HG02571 (cell line): Measurements from ENCODE around the gene UGT1A10.
"Not testable (repeated sequence)": the region's sequence is repeated elsewhere in the genome, so short reads cannot be mapped to it uniquely, and the experiment has no call there.

Experiments used
- ATAC-seq: cut with Tn5 transposase; IDR thresholded peaks from one replicate; pipeline ENCODE4 v1.9.1; 2021; ENCODE audit warnings: mild to moderate bottlenecking, moderate library complexity; ENCODE audit not compliant: unreplicated experiment

The UGT1A10 gene

GRCh38 chr2:233655043-233655442 lies 18.8 kb downstream of the UGT1A10 start:
- no peak for ATAC-seq

DNA sequence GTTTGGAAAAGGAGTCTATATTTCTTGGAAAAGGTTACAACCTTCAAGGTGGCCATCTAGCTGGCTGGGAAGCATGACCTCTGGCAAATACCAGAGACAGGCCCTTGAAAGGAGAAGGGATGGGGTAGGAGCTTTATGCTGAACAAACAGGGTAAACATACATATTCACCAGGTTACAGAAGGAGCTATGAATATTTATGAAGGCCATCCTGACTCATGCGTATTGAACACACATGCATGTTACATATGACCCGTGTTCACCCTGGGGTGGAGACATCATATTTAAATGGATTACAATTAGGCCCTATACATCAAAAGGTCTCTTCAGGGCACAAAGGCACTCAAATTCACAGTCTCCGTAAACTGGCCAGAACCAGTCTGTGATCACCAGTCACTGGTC lies 19.7 kb downstream of the UGT1A10 start:
- ATAC-seq, result not testable (repeated sequence)

GRCh38 chr2:233656443-233656842 lies 20.2 kb downstream of the UGT1A10 start:
- ATAC-seq, result no peak

DNA sequence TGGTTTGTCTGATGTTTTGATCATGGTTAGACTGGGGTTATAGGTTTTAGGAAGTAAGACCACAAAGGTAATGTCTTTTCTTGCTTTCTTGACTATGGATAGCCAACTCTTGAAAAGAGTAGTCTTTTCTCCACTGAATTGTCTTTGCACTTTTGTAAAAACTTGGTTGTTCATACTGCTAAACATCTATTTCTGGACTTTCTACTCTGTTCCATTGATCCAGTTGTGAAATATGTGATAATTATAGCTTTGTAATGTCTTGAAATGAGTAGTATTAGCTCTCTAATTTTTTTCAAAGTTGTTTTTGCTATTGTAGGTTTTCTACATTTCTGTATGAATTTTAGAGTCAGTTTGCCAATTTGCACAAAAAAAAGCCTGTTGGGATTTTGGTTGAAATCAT lies 22.4 kb downstream of the UGT1A10 start:
- no peak for ATAC-seq

GRCh38 chr2:233663911-233664310 lies 27.7 kb downstream of the UGT1A10 start:
- ATAC-seq, result no peak

- no peak for ATAC-seq
Measured at GRCh38 chr2:233668605-233669260, 32.5 kb downstream of the UGT1A10 start.

DNA sequence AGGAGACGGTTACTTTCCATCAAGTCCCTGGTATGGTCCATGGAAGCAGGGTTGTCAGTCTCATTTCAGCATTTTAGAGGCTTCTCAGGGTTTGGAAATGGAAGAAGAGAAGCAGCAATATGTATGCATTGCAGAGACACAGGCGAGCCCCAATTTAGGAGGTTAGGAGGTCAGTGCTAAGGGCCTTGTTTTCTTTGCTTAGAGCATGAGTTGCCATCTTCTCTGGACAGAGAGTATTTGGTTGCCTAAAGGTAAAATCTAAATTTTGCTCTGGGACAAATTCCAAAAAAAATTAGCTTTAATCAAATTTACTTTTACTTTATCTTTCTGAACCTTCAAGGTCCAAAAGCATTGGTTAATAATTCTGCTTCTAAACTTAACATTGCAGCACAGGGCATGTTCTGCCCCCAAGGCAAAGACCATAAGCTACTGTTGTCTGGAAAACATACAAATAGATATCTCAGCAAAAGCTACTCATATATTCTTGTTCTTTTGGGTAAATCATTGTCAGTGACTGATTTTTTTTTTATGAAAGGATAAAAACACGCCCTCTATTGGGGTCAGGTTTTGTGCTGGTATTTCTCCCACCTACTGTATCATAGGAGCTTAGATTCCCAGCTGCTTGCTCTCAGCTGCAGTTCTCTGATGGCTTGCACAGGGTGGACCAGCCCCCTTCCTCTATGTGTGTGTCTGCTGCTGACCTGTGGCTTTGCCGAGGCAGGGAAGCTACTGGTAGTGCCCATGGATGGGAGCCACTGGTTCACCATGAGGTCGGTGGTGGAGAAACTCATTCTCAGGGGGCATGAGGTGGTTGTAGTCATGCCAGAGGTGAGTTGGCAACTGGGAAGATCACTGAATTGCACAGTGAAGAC lies 35.3 kb downstream of the UGT1A10 start, which contains the start of gene UGT1A9:
Gene UGT1A9, plus strand, starts transcription at position 609 of the 872 bp plus-strand sequence. Its CDS starts 37 bp downstream, at position 646.
- ATAC-seq, result no peak

DNA sequence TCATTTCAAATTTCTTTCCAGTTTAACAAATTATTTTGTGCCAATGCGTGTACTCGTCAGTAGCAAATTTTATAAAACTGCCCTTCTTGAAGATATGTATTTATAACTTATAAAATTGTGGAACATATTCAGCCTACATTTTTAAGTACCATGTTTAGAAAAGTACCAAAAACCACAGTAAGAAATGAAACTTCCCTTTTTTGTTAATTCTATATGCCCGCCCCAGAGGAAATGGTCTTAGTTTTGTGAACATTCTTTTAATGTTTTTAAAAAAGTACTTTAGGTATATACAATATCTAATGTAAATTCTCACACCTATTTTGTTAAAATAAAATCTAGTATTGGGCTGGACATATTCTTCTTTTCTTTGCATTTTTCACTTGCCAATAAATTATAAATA lies 36.6 kb downstream of the UGT1A10 start:
- ATAC-seq, result no peak

DNA sequence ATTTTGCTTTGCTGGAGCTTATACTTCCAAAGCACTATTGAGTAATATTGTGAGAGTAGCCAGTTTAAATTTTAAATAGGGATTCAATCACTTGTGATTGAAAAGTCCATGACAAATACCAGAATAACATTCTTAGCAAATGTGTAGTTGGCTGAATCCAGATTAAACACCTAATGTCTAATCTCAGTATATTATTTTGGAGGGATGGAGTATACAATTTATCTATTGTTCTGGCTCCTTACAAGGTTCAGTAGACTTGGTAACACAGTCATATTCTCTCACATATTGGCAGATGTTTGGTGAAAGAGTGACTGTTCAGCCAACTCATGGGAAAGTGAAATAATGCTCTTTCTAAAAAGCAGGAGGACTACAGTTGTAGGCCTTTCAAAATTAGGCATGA lies 37.6 kb downstream of the UGT1A10 start:
- ATAC-seq, result no peak

DNA sequence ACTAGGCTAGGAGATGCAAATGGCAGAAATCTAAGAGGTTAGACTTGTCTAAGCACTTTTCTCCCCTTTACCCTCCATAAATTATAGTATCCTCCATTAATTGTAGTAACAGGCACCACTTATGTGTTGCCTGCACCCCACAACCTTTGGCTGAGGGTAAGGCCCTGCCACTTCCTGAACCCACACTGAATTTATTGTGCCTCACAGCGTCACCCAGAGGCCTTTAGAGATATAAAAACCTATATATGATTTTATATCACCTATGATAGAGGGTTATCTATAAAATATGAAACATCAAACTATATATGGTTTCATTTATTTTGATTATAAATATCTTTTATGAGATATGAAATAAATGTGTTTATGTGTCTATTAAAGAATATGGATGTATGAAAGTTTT lies 38.1 kb downstream of the UGT1A10 start:
- ATAC-seq, result no peak

DNA sequence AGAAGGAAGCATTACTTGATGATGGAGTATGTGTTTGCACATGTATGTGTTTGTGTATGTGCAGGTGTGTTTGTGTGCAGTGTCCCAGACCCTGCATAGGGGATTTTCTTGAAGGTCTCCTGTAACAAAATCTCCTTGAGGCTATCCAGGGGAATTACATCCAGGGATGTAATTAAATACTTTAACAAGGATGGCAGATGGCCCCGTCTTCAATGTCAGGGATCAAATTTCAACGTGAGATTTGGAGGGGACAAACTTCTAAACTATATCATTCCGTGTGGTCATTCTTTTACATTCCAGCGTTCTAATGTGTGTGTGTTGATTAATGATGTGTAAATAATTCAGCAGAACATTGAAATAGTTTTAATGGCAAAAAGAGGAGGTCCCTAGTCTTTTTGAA lies 38.7 kb downstream of the UGT1A10 start:
- no peak for ATAC-seq

- no peak for ATAC-seq
Measured at GRCh38 chr2:233676046-233676445, 39.8 kb downstream of the UGT1A10 start.

DNA sequence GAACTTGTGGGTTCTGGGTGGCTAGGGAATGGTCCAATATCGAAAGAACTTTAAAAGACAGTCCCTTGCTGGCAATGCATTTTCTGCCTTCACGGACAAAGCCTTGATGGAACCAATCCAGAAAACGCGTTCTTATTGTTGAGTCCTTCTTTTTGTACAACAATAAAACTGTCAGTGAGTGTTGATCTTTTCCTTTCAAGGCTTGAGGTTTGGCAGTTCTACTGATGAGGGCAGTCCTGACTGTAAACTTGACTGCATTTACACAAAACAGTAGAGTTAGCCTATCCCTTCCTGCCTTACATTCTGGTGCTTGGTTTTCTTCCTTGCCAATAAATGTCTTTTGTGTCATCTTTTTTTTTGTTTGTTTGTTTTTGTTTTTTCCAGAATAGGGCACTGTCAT lies 42.9 kb downstream of the UGT1A10 start:
- no peak for ATAC-seq

DNA sequence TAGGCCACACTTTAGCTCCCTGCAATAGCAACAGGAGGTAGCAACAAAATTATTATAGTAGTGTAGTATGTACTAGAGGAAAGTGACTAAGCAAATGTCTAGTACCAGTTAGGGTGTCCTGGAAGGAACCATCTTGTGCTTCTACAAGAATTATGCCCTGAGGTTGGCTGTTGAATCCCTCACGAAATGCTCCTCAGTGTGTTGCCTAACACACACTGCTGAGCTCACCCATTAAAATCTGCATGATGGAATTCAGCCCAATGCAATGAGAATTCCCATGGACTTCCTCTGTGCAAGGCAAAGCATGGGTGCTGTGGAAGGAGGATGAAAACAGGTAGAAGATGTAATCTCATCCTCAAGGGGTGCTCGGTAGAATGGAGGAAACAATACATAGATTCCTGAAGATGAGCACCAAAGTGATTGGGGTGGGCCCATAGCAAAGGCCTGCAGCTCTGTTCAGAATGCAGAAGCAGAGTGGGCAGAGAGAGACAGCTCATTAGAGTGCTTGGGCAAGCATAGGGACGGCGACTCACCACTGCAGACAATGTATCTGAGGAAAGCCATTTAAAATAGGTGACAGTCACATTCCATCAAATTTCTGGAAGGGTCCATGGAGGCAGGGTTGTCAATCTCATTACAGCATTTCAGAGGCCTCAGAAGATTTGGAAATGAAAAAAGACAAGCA lies 44.3 kb downstream of the UGT1A10 start:
- no peak for ATAC-seq

GRCh38 chr2:233681521-233682099 lies 45.4 kb downstream of the UGT1A10 start, which contains the start of gene UGT1A7:
Gene UGT1A7 (plus strand): TSS chr2:233681901. CDS start chr2:233681938, 37 bp downstream.
- ATAC-seq, result no peak

- no peak for ATAC-seq
Measured at GRCh38 chr2:233684640-233685039, 48.4 kb downstream of the UGT1A10 start.

GRCh38 chr2:233686928-233687327 lies 50.7 kb downstream of the UGT1A10 start:
- no peak for ATAC-seq

GRCh38 chr2:233688341-233688740 lies 52.1 kb downstream of the UGT1A10 start:
- ATAC-seq, result no peak

DNA sequence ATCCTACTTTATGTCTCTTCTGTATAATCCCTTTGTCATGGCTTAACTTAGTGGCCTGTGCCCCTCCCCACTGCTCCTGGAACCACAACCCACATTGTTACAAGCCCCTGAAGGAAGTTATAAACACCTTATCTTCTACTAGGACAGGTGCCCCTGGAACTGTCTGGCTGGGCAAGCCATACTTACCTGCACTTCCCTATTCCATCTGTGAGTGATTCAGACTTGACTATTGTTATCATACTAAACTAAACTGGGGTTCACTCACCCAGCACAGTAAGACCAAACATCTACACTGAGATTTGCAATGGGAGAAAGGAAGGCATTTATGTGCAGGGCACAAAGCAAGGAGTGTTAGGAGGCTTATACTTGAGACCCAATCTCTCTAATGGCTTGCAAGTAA lies 52.8 kb downstream of the UGT1A10 start:
- ATAC-seq, result no peak

DNA sequence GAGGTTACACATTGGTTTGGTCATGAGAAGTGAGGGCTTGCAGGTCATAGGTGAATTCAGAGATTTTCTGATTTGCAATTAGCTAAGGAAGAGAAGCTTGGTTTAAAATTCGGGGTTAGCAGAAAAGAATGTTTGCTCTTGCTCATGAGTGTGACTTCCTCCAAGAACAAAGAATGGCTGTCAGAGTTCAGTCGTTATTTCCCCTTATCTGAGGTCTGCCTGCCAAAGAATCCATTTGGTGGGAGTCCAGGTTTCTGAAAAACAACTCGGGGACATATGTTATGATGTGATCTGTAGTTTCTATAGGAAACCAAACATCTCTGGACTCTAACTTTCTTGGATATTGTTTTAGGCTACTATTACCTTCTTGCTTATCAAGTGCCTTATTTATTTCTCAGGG lies 53.3 kb downstream of the UGT1A10 start:
- no peak for ATAC-seq

DNA sequence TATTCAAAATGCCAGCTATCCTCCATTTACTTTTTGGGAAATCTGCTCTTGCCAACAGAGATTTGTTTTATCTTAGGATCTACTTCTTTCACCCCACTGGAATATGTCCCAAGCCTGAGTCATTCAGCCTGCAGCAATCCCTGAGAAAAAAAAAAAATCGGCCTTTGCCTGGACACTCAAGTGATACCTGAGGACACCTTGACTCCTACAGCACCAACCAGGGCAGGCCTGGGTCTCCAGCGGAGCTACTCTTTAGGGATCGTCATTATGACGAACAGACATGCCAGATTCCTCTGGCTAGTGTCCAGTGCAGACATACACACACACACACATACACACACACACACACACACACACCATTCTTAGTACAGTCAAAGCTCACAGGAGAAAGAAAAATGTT lies 54.2 kb downstream of the UGT1A10 start:
- ATAC-seq, result no peak
